Loucy (cell line): ENCODE results near the gene CYTH4.

Experiments
- H2AFZ ChIP-seq: fragments of 200-600 bp; sonication (generic); 2 replicates; pipeline ENCODE4 v1.6.0; 2016; ENCODE audit warnings: antibody characterized with exemption, mild to moderate bottlenecking, low read length, moderate library complexity
- H3F3A ChIP-seq: fragments of 200-600 bp; 2 replicates; pipeline ENCODE4 v1.6.0; 2016; ENCODE audit warnings: antibody characterized with exemption, low read depth, mild to moderate bottlenecking
- H3K27me3 ChIP-seq: fragments of 200-600 bp; sonication (generic); 2 replicates; pipeline ENCODE4 v1.6.1; 2014; ENCODE audit warnings: low read length, mild to moderate bottlenecking; ENCODE audit not compliant: insufficient read depth, poor library complexity, severe bottlenecking
- H3K36me3 ChIP-seq: fragments of 200-600 bp; sonication (generic); 2 replicates; pipeline ENCODE4 v1.6.1; 2016; ENCODE audit warnings: low read length; ENCODE audit not compliant: insufficient read depth
- H3K4me1 ChIP-seq: fragments of 200-600 bp; sonication (generic); 2 replicates; pipeline ENCODE4 v1.5.1; 2014; ENCODE audit warnings: low read length, mild to moderate bottlenecking; ENCODE audit not compliant: insufficient read depth, poor library complexity, severe bottlenecking
- H3K4me2 ChIP-seq: fragments of 200-600 bp; sonication (generic); 2 replicates; pipeline ENCODE4 v1.6.0; 2014; ENCODE audit warnings: antibody characterized with exemption, low read length, low read depth, mild to moderate bottlenecking; ENCODE audit not compliant: poor library complexity, severe bottlenecking
- H3K4me3 ChIP-seq: fragments of 200-600 bp; sonication (generic); 2 replicates; pipeline ENCODE4 v1.5.1; 2014; ENCODE audit warnings: low read length, mild to moderate bottlenecking, mixed read lengths; ENCODE audit not compliant: poor library complexity, severe bottlenecking
- H3K79me2 ChIP-seq: fragments of 200-600 bp; sonication (generic); 2 replicates; pipeline ENCODE4 v1.6.1; 2014; ENCODE audit warnings: low read length; ENCODE audit not compliant: insufficient read depth
- H3K9ac ChIP-seq: fragments of 200-600 bp; sonication (generic); 2 replicates; pipeline ENCODE4 v1.6.0; 2014; ENCODE audit warnings: mild to moderate bottlenecking, low read depth, low read length, moderate library complexity; ENCODE audit not compliant: poor library complexity, severe bottlenecking
- H3K9me2 ChIP-seq: fragments of 200-600 bp; sonication (generic); replicated peaks from 2 replicates; pipeline ENCODE4 v1.6.1; 2016; ENCODE audit warnings: low read depth, low read length, mixed read lengths
- H3K9me3 ChIP-seq: fragments of 200-600 bp; sonication (generic); 2 replicates; pipeline ENCODE4 v1.6.1; 2014; ENCODE audit warnings: mild to moderate bottlenecking, antibody characterized with exemption, low read length, low read depth; ENCODE audit not compliant: insufficient read depth
- H4K20me1 ChIP-seq: fragments of 200-600 bp; sonication (generic); 2 replicates; pipeline ENCODE4 v1.6.0; 2014; ENCODE audit warnings: antibody characterized with exemption, low read length, mild to moderate bottlenecking; ENCODE audit not compliant: insufficient read depth, poor library complexity, severe bottlenecking
- EZH2phosphoT487 ChIP-seq: fragments of 200-600 bp; IDR thresholded peaks from 2 replicates; pipeline ENCODE4 v1.6.1; 2018; ENCODE audit warnings: antibody characterized with exemption, mild to moderate bottlenecking, moderate library complexity, borderline replicate concordance
- TF ChIP-seq, protein P1 (sequence below): fragments of 200-600 bp; sonication (generic); conservative IDR thresholded peaks from 2 replicates; pipeline ENCODE4 v1.5.1; 2014; ENCODE audit warnings: mild to moderate bottlenecking, antibody characterized with exemption, low read length

Gene CYTH4

DNA sequence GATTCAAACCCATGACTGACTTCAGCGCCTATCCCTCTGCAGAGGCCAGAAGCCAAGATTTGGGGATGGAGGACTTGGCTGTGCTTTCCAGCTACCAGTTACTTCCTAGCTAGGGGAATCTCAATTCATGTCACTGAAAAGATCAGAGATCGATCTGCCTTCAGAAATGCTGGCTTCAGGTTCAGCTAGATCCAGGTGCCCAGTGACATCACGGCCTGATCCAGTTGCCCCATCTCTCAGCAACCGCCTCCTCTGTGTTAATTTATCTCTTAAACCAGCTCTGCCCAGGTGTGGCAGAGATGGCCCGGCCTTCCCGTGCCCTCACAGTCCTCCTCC is 24.2 kb downstream of the CYTH4 start:
- Histone ChIP-seq H3K36me3 (peaks cover 9% of the 10 kb centered on the region; the same call in 1 of the 2 replicates), H2AFZ (no peak overlapping the region), H3K4me2 (peak overlapping the region; percentile 95), H3K4me1 (peaks cover 91% of the 10 kb centered on the region), H4K20me1 (no peaks in the 10 kb centered on the region), H3K9me2 (no peaks in the 10 kb centered on the region), H3K4me3 (peak overlapping the region; percentile 69), H3K79me2 (peaks cover 26% of the 10 kb centered on the region; the same call in 1 of the 2 replicates), H3K27me3 (no peaks in the 10 kb centered on the region), H3K9ac (peak overlapping the region; percentile 78), H3F3A (peaks cover 22% of the 10 kb centered on the region), H3K9me3 (no peaks in the 10 kb centered on the region)
- TF ChIP-seq, protein P1, sequence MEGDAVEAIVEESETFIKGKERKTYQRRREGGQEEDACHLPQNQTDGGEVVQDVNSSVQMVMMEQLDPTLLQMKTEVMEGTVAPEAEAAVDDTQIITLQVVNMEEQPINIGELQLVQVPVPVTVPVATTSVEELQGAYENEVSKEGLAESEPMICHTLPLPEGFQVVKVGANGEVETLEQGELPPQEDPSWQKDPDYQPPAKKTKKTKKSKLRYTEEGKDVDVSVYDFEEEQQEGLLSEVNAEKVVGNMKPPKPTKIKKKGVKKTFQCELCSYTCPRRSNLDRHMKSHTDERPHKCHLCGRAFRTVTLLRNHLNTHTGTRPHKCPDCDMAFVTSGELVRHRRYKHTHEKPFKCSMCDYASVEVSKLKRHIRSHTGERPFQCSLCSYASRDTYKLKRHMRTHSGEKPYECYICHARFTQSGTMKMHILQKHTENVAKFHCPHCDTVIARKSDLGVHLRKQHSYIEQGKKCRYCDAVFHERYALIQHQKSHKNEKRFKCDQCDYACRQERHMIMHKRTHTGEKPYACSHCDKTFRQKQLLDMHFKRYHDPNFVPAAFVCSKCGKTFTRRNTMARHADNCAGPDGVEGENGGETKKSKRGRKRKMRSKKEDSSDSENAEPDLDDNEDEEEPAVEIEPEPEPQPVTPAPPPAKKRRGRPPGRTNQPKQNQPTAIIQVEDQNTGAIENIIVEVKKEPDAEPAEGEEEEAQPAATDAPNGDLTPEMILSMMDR = no peak

DNA sequence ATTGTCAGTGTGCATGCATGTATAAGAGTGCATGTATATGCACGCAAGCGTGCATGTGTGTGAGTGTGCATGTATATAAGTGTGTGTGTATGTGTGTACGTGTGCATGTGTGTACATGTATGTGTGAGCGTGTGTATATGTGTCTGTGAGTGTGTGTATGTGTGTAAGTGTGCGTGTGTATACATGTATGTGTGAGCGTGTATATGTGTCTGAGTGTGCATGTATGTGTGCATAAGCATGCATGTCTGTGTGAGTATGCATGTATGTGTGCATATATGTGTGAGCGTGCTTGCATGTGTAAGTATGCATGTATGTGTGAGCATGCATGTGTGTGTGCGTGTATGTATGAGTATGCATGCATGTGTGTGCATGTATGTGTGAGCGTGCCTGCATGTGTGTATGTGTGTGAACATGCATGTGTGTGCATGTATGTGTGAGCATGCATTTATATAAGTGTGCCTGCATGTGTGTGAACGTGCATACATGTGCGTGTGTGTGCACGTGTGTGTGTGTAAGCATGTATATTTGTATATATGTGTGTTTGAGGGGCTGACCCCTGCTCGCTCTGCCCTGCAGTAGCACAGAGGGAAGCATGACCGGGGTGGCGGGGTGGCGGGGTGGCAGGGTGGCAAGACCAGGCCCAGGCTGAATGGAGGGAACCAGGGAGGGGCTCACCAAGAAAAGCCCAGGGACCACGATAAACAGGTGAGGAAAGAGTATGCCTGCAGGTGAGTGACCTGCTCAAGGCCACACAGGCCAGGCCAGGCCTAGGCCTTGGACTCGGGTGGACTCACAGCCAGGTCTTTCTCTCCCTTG is 26.3 kb downstream of the CYTH4 start:
- peaks cover 26% of the 10 kb centered on the region; the same call in 1 of the 2 replicates for H3K79me2 ChIP-seq
- H3K27me3 ChIP-seq = no peaks in the 10 kb centered on the region
- peak overlapping the region; percentile 69 for H3K4me3 ChIP-seq
- H3F3A ChIP-seq = peaks cover 22% of the 10 kb centered on the region
- H3K9me2 ChIP-seq = no peaks in the 10 kb centered on the region
- TF ChIP-seq, protein P1 = no peak
- TF ChIP-seq EZH2phosphoT487 = no peak
- H4K20me1 ChIP-seq = no peaks in the 10 kb centered on the region
- H3K9me3 ChIP-seq = no peaks in the 10 kb centered on the region
- H3K4me1 ChIP-seq = peaks cover 91% of the 10 kb centered on the region
- peak overlapping the region; percentile 78 for H3K9ac ChIP-seq
- H2AFZ ChIP-seq = no peak overlapping the region
- peak overlapping the region; percentile 95 for H3K4me2 ChIP-seq
- peaks cover 9% of the 10 kb centered on the region; the same call in 1 of the 2 replicates for H3K36me3 ChIP-seq

DNA sequence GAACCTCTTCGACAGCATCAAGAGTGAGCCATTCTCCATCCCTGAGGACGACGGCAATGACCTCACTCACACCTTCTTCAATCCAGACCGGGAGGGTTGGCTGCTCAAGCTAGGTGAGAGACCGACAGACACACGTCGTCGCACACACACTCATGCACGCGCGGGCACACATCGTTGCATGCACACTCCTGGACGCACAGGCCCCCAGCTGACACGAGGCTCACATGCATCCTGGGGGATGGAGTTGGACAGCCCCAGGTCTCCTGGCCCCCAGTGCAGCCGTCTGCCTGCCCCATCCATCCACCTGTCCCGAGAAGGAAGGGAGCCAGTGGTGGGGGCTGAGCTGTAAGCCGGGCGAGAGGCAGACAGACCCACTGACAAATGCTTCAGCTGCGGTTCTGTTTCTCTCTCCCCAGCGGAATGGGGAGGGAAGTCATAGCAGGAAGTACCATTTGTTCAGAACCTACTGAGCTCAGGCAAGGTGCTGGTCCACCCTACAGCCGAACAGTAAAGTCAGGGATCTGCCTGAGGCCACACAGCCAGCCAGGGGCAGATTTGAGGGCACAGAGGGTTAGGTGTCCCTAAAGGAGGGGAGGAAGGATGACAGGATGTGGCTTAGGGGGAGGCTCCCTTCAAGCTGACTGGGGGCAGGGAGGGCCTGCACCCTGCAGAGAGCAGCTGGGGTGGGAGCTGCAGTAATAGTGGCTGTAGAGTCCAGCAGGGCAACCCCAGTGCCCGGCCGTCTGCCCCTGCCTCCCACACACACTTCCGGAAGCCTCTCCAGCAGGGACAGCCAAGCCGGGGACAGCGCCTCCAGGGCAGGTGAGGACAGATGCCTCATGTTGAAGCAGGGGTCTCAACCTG is 27.1 kb downstream of the CYTH4 start:
- peaks cover 22% of the 10 kb centered on the region for H3F3A ChIP-seq
- peak overlapping the region; percentile 68 for H3K9ac ChIP-seq
- H3K36me3 ChIP-seq = peaks cover 9% of the 10 kb centered on the region; the same call in 1 of the 2 replicates
- H3K4me1 ChIP-seq = peaks cover 91% of the 10 kb centered on the region
- no peaks in the 10 kb centered on the region for H3K9me3 ChIP-seq
- H4K20me1 ChIP-seq = no peaks in the 10 kb centered on the region
- H3K27me3 ChIP-seq = no peaks in the 10 kb centered on the region
- peaks cover 19% of the 10 kb centered on the region; the same call in 1 of the 2 replicates for H3K79me2 ChIP-seq
- H2AFZ ChIP-seq = no peak overlapping the region
- H3K4me3 ChIP-seq = peak overlapping the region; percentile 69
- H3K4me2 ChIP-seq = peak overlapping the region; percentile 95
- H3K9me2 ChIP-seq = no peaks in the 10 kb centered on the region
- TF ChIP-seq, protein P1 = peak; percentile 28; the same call in 1 of the 2 replicates
- no peak for TF ChIP-seq EZH2phosphoT487
